ENCODE measurements around the gene COL26A1.

- TF ChIP-seq CTCF (IDR thresholded peaks at IDR 0.05) (no peak), ZFX (IDR thresholded peaks at IDR 0.05; ENCODE audit: borderline replicate concordance) (no peak)
These were observed 174.0 kb downstream of the COL26A1 start for GRCh38 chr7:101536668-101537067.
